WTC11 (cell line): ENCODE data around the gene ADIG. TPM values are rescaled to one million over a fixed set of nuclear protein-coding genes. Genes with fewer than 3 reads are reported as not detected.
A peak's percentile ranks its signal among the peaks of the same experiment; 100 is the strongest.

Experiments used
- ATAC-seq: fragments of 200-7000 bp; cut with Tn5 transposase; 2 replicates; pipeline ENCODE4 v1.10.0; 2021; ENCODE audit warnings: mild to moderate bottlenecking, moderate library complexity
- CTCF ChIA-PET: fragments of 300-600 bp; sonication (Branson Sonifier 250); formaldehyde crosslinking; loops from one replicate; lab custom pipeline; 2021; ENCODE audit warnings: antibody characterized with exemption; lab: Charles Lee
- POLR2A ChIA-PET: fragments of 350-600 bp; sonication (Branson Sonifier 250); formaldehyde crosslinking; loops from one replicate; lab custom pipeline; 2021; ENCODE audit warnings: antibody characterized with exemption; lab: Charles Lee
- DNase-seq: peaks from one replicate; pipeline ENCODE4 v3.0.0; 2021; ENCODE audit warnings: low spot score
- H3K27ac Mint-ChIP-seq: 2 replicates; pipeline ENCODE4 v1.8.0; 2021; ENCODE audit warnings: mixed read lengths
- H3K27me3 Mint-ChIP-seq: 2 replicates; pipeline ENCODE4 v1.8.0; 2021; ENCODE audit warnings: low read depth, mild to moderate bottlenecking, moderate library complexity, mixed read lengths
- H3K36me3 Mint-ChIP-seq: 2 replicates; pipeline ENCODE4 v1.8.0; 2021; ENCODE audit warnings: mixed read lengths
- H3K4me1 Mint-ChIP-seq: 2 replicates; pipeline ENCODE4 v1.8.0; 2022; ENCODE audit warnings: mixed read lengths
- H3K4me3 Mint-ChIP-seq: 2 replicates; pipeline ENCODE4 v1.8.0; 2021; ENCODE audit warnings: mild to moderate bottlenecking, moderate library complexity, mixed read lengths
- H3K9me3 Mint-ChIP-seq: 2 replicates; pipeline ENCODE4 v1.8.0; 2021; ENCODE audit warnings: mixed read lengths
- ELF4 ChIP-seq: sonication (generic); formaldehyde crosslinking; IDR thresholded peaks from 2 replicates; pipeline ENCODE4 v1.8.1; 2022; ENCODE audit warnings: low read depth, mild to moderate bottlenecking, moderate library complexity, missing genetic modification reagents
- ESRRA ChIP-seq: sonication (generic); formaldehyde crosslinking; IDR thresholded peaks from 2 replicates; pipeline ENCODE4 v1.8.1; 2022; ENCODE audit warnings: mild to moderate bottlenecking, missing genetic modification reagents, borderline replicate concordance
- ETV6 ChIP-seq: sonication (generic); formaldehyde crosslinking; IDR thresholded peaks from 2 replicates; pipeline ENCODE4 v1.8.1; 2022; ENCODE audit warnings: mild to moderate bottlenecking, missing genetic modification reagents
- GABPB1 ChIP-seq: sonication (generic); formaldehyde crosslinking; IDR thresholded peaks from 2 replicates; pipeline ENCODE4 v1.8.1; 2023; ENCODE audit warnings: mild to moderate bottlenecking, missing genetic modification reagents
- JUN ChIP-seq: sonication (generic); formaldehyde crosslinking; IDR thresholded peaks from 2 replicates; pipeline ENCODE4 v1.8.0; 2023; ENCODE audit warnings: mild to moderate bottlenecking, missing genetic modification reagents
- PRRX2 ChIP-seq: fragments of 250-450 bp; sonication (Bioruptor Pico); IDR thresholded peaks from 2 replicates; pipeline ENCODE4 v1.8.0; 2021; ENCODE audit warnings: mild to moderate bottlenecking
- RORB ChIP-seq: fragments of 250-450 bp; sonication (Bioruptor Pico); IDR thresholded peaks from 2 replicates; pipeline ENCODE4 v1.9.0; 2021; ENCODE audit warnings: mild to moderate bottlenecking
- TEAD4 ChIP-seq: sonication (generic); formaldehyde crosslinking; IDR thresholded peaks from 2 replicates; pipeline ENCODE4 v1.8.0; 2022; ENCODE audit warnings: mild to moderate bottlenecking, missing genetic modification reagents
- ZNF138 ChIP-seq: sonication (generic); formaldehyde crosslinking; conservative IDR thresholded peaks from 2 replicates; pipeline ENCODE4 v1.8.1; 2022; ENCODE audit warnings: mild to moderate bottlenecking, moderate library complexity, missing genetic modification reagents
- ZNF219 ChIP-seq: sonication (generic); formaldehyde crosslinking; IDR thresholded peaks from 2 replicates; pipeline ENCODE4 v1.8.0; 2023; ENCODE audit warnings: missing genetic modification reagents, mild to moderate bottlenecking, borderline replicate concordance
- ZNF232 ChIP-seq: sonication (generic); formaldehyde crosslinking; IDR thresholded peaks from 2 replicates; pipeline ENCODE4 v1.8.0; 2022; ENCODE audit warnings: mild to moderate bottlenecking, missing genetic modification reagents
- ZNF263 ChIP-seq: sonication (generic); formaldehyde crosslinking; IDR thresholded peaks from 2 replicates; pipeline ENCODE4 v1.8.1; 2022; ENCODE audit warnings: low read depth, mild to moderate bottlenecking, moderate library complexity, missing genetic modification reagents
- ZNF317 ChIP-seq: sonication (generic); formaldehyde crosslinking; IDR thresholded peaks from 2 replicates; pipeline ENCODE4 v1.8.1; 2023; ENCODE audit warnings: low read depth, mild to moderate bottlenecking, moderate library complexity, missing genetic modification reagents, borderline replicate concordance
- ZNF416 ChIP-seq: fragments of 250-450 bp; sonication (Bioruptor Pico); IDR thresholded peaks from 2 replicates; pipeline ENCODE4 v1.9.0; 2021; ENCODE audit warnings: mild to moderate bottlenecking, inconsistent platforms
- ZNF671 ChIP-seq: fragments of 250-450 bp; sonication (Bioruptor Pico); IDR thresholded peaks from 2 replicates; pipeline ENCODE4 v1.8.0; 2021; ENCODE audit warnings: mild to moderate bottlenecking
- total RNA-seq: library from RNA; stranded (reverse); gene quantifications from 3 replicates; pipeline ENCODE4 v1.2.3, GENCODE V29; 2021
- TF ChIP-seq, protein P1 (sequence below): sonication (generic); formaldehyde crosslinking; IDR thresholded peaks from 2 replicates; pipeline ENCODE4 v1.8.0; 2022; ENCODE audit warnings: mild to moderate bottlenecking, missing genetic modification reagents
- TF ChIP-seq, protein P2 (sequence below): fragments of 200-600 bp; IDR thresholded peaks from 2 replicates; pipeline ENCODE4 v1.8.0; 2022; ENCODE audit warnings: antibody characterized with exemption
- TF ChIP-seq, protein P3 (sequence below): fragments of 250-450 bp; sonication (Bioruptor Pico); IDR thresholded peaks from 2 replicates; pipeline ENCODE4 v1.9.0; 2021; ENCODE audit warnings: mild to moderate bottlenecking, borderline replicate concordance
- TF ChIP-seq, protein P4 (sequence below): sonication (generic); formaldehyde crosslinking; IDR thresholded peaks from 2 replicates; pipeline ENCODE4 v1.8.1; 2022; ENCODE audit warnings: mild to moderate bottlenecking, moderate library complexity, missing genetic modification reagents
- TF ChIP-seq, protein P5 (sequence below): fragments of 250-450 bp; sonication (Bioruptor Pico); IDR thresholded peaks from 2 replicates; pipeline ENCODE4 v2.1.2; 2022; ENCODE audit warnings: mild to moderate bottlenecking, moderate library complexity
- TF ChIP-seq, protein P6 (sequence below): sonication (generic); formaldehyde crosslinking; IDR thresholded peaks from 2 replicates; pipeline ENCODE4 v1.8.1; 2023; ENCODE audit warnings: mild to moderate bottlenecking, missing genetic modification reagents
- TF ChIP-seq, protein P7 (sequence below): fragments of 250-450 bp; sonication (Bioruptor Pico); IDR thresholded peaks from 2 replicates; pipeline ENCODE4 v1.9.0; 2021; ENCODE audit warnings: moderate library complexity, mild to moderate bottlenecking, inconsistent platforms, borderline replicate concordance
- TF ChIP-seq, protein P8 (sequence below): sonication (generic); formaldehyde crosslinking; conservative IDR thresholded peaks from 2 replicates; pipeline ENCODE4 v1.8.1; 2022; ENCODE audit warnings: mild to moderate bottlenecking, missing genetic modification reagents
- TF ChIP-seq, protein P9 (sequence below): sonication (generic); formaldehyde crosslinking; IDR thresholded peaks from 2 replicates; pipeline ENCODE4 v1.8.1; 2022; ENCODE audit warnings: low read depth, mild to moderate bottlenecking, moderate library complexity, missing genetic modification reagents, borderline replicate concordance

Gene ADIG
- total RNA-seq, 1 experiment from 2014 or later, result not detected

DNA sequence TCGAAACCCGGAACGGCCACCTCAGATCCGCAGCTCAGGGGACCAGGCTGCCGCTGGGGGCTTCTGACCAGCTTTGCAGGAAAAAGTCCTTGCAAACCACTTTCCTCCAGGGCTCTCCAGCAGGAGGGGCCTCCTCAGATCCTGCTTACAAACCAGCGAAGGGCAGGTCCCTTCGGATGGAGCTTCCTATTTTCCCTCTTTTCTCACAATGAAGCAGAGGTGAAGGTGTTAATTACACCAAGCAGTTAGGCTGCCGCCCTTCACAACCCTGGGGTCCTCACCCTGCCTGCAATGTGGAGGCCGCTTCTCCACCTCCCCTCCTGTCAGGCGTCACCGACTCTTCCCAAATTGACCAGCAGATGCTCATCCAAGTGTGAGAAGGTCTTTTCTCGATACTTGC lies 26.4 kb downstream of the ADIG start (continued):
- TF ChIP-seq, protein P1, sequence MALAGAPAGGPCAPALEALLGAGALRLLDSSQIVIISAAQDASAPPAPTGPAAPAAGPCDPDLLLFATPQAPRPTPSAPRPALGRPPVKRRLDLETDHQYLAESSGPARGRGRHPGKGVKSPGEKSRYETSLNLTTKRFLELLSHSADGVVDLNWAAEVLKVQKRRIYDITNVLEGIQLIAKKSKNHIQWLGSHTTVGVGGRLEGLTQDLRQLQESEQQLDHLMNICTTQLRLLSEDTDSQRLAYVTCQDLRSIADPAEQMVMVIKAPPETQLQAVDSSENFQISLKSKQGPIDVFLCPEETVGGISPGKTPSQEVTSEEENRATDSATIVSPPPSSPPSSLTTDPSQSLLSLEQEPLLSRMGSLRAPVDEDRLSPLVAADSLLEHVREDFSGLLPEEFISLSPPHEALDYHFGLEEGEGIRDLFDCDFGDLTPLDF (CRISPR knock-in tag), result no peak
- TF ChIP-seq, protein P2, sequence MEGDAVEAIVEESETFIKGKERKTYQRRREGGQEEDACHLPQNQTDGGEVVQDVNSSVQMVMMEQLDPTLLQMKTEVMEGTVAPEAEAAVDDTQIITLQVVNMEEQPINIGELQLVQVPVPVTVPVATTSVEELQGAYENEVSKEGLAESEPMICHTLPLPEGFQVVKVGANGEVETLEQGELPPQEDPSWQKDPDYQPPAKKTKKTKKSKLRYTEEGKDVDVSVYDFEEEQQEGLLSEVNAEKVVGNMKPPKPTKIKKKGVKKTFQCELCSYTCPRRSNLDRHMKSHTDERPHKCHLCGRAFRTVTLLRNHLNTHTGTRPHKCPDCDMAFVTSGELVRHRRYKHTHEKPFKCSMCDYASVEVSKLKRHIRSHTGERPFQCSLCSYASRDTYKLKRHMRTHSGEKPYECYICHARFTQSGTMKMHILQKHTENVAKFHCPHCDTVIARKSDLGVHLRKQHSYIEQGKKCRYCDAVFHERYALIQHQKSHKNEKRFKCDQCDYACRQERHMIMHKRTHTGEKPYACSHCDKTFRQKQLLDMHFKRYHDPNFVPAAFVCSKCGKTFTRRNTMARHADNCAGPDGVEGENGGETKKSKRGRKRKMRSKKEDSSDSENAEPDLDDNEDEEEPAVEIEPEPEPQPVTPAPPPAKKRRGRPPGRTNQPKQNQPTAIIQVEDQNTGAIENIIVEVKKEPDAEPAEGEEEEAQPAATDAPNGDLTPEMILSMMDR, result no peak

DNA sequence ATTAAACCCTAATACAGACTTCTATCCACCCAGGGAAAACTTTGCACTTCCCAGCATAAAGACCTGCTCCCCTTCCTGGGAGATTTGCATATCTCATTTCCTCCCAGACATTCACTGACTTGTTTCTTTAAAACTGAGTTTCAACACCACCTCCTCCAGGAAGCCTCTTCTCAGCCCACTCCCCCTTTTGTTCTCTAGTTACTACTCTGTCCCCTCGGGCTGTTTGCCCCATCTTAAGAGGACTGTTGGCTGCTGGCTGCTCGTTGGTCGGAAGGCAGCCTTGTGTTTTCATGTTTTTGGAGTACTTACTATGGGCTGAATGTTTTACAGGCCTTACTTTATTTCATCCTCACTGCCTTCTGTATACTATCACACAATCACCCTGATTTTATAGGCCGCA lies 27.2 kb downstream of the ADIG start:
- peaks cover 7% of the 10 kb centered on the region for H3K27me3 Mint-ChIP-seq

DNA sequence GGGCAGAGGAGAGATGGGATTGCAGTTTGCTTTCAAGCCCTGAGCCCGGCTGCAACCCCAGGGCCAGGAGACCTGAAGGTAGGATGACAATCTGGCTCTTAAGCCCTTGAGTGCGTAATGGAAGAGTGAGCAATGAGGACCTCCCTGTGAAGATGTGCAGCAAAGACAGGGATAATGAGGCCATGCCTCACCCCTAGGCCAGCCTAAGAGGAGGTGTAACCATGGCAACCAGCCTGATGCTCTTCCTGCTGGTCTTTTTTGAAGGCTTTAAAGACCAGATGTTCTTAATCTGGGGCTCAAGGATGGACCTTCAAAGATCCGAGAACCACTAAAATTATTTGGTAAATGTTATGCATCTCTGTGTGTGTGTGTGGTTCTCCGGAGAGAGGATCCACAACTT lies 28.8 kb downstream of the ADIG start:
- POLR2A ChIA-PET, result interaction anchor here (1.0 kb wide), 1 partner anchor 196 kb away, joined by 3 read pairs; the partner anchor contains the start of gene PPP1R16B
- peaks cover 28% of the 10 kb centered on the region for H3K4me1 Mint-ChIP-seq
- H3K9me3 Mint-ChIP-seq, result no peaks in the 10 kb centered on the region
- H3K27ac Mint-ChIP-seq, result no peak overlapping the region
- H3K36me3 Mint-ChIP-seq, result no peaks in the 10 kb centered on the region
- no peak for DNase-seq
- no peak overlapping the region for H3K4me3 Mint-ChIP-seq
- TF ChIP-seq PRRX2 (CRISPR knock-in tag) (no peak), ZNF317 (no peak), ZNF263 (CRISPR knock-in tag) (no peak)
- TF ChIP-seq, protein P3, sequence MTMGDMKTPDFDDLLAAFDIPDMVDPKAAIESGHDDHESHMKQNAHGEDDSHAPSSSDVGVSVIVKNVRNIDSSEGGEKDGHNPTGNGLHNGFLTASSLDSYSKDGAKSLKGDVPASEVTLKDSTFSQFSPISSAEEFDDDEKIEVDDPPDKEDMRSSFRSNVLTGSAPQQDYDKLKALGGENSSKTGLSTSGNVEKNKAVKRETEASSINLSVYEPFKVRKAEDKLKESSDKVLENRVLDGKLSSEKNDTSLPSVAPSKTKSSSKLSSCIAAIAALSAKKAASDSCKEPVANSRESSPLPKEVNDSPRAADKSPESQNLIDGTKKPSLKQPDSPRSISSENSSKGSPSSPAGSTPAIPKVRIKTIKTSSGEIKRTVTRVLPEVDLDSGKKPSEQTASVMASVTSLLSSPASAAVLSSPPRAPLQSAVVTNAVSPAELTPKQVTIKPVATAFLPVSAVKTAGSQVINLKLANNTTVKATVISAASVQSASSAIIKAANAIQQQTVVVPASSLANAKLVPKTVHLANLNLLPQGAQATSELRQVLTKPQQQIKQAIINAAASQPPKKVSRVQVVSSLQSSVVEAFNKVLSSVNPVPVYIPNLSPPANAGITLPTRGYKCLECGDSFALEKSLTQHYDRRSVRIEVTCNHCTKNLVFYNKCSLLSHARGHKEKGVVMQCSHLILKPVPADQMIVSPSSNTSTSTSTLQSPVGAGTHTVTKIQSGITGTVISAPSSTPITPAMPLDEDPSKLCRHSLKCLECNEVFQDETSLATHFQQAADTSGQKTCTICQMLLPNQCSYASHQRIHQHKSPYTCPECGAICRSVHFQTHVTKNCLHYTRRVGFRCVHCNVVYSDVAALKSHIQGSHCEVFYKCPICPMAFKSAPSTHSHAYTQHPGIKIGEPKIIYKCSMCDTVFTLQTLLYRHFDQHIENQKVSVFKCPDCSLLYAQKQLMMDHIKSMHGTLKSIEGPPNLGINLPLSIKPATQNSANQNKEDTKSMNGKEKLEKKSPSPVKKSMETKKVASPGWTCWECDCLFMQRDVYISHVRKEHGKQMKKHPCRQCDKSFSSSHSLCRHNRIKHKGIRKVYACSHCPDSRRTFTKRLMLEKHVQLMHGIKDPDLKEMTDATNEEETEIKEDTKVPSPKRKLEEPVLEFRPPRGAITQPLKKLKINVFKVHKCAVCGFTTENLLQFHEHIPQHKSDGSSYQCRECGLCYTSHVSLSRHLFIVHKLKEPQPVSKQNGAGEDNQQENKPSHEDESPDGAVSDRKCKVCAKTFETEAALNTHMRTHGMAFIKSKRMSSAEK (CRISPR knock-in tag), result no peak
- TF ChIP-seq, protein P4, sequence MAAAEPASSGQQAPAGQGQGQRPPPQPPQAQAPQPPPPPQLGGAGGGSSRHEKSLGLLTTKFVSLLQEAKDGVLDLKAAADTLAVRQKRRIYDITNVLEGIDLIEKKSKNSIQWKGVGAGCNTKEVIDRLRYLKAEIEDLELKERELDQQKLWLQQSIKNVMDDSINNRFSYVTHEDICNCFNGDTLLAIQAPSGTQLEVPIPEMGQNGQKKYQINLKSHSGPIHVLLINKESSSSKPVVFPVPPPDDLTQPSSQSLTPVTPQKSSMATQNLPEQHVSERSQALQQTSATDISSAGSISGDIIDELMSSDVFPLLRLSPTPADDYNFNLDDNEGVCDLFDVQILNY (CRISPR knock-in tag), result no peak
- TF ChIP-seq, protein P5, sequence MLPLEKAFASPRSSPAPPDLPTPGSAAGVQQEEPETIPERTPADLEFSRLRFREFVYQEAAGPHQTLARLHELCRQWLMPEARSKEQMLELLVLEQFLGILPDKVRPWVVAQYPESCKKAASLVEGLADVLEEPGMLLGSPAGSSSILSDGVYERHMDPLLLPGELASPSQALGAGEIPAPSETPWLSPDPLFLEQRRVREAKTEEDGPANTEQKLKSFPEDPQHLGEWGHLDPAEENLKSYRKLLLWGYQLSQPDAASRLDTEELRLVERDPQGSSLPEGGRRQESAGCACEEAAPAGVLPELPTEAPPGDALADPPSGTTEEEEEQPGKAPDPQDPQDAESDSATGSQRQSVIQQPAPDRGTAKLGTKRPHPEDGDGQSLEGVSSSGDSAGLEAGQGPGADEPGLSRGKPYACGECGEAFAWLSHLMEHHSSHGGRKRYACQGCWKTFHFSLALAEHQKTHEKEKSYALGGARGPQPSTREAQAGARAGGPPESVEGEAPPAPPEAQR (CRISPR knock-in tag), result no peak
- TF ChIP-seq, protein P6, sequence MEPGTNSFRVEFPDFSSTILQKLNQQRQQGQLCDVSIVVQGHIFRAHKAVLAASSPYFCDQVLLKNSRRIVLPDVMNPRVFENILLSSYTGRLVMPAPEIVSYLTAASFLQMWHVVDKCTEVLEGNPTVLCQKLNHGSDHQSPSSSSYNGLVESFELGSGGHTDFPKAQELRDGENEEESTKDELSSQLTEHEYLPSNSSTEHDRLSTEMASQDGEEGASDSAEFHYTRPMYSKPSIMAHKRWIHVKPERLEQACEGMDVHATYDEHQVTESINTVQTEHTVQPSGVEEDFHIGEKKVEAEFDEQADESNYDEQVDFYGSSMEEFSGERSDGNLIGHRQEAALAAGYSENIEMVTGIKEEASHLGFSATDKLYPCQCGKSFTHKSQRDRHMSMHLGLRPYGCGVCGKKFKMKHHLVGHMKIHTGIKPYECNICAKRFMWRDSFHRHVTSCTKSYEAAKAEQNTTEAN (CRISPR knock-in tag), result no peak
- TF ChIP-seq, all 79 proteins: peak for 0
- CTCF ChIA-PET, result no interaction called here
- ATAC-seq, result no peak
- H3K27me3 Mint-ChIP-seq, result peaks cover 3% of the 10 kb centered on the region; the same call in 1 of the 2 replicates

More for the DNA sequence above, 27.2 kb downstream of the ADIG start:
- ChIA-PET CTCF (no interaction called here), POLR2A (no interaction called here)
- no peaks in the 10 kb centered on the region for H3K9me3 Mint-ChIP-seq
- 0 out of 2 replicates have a peak overlapping the region, but pooled peaks have one; percentile 1 for H3K27ac Mint-ChIP-seq
- no peaks in the 10 kb centered on the region for H3K36me3 Mint-ChIP-seq
- TF ChIP-seq ETV6, result no peak
- TF ChIP-seq ZNF232 (CRISPR knock-in tag), result no peak
- TF ChIP-seq ZNF138, result no peak
- TF ChIP-seq GABPB1 (CRISPR knock-in tag), result no peak
- TF ChIP-seq JUN, result no peak
- TF ChIP-seq ZNF416 (CRISPR knock-in tag), result no peak
- no peak for TF ChIP-seq TEAD4 (CRISPR knock-in tag)
- TF ChIP-seq ESRRA, result no peak
- TF ChIP-seq, protein P7, sequence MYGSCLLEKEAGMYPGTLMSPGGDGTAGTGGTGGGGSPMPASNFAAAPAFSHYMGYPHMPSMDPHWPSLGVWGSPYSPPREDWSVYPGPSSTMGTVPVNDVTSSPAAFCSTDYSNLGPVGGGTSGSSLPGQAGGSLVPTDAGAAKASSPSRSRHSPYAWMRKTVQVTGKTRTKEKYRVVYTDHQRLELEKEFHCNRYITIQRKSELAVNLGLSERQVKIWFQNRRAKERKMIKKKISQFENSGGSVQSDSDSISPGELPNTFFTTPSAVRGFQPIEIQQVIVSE, result no peak
- TF ChIP-seq RORB (CRISPR knock-in tag), result no peak
- TF ChIP-seq, protein P8, sequence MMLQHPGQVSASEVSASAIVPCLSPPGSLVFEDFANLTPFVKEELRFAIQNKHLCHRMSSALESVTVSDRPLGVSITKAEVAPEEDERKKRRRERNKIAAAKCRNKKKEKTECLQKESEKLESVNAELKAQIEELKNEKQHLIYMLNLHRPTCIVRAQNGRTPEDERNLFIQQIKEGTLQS, result no peak
- TF ChIP-seq, protein P9, sequence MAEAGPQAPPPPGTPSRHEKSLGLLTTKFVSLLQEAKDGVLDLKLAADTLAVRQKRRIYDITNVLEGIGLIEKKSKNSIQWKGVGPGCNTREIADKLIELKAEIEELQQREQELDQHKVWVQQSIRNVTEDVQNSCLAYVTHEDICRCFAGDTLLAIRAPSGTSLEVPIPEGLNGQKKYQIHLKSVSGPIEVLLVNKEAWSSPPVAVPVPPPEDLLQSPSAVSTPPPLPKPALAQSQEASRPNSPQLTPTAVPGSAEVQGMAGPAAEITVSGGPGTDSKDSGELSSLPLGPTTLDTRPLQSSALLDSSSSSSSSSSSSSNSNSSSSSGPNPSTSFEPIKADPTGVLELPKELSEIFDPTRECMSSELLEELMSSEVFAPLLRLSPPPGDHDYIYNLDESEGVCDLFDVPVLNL (CRISPR knock-in tag), result no peak
- TF ChIP-seq ELF4 (CRISPR knock-in tag), result no peak
- no peak for TF ChIP-seq ZNF219 (CRISPR knock-in tag)
- TF ChIP-seq ZNF671 (CRISPR knock-in tag), result no peak
- no peak overlapping the region for H3K4me3 Mint-ChIP-seq
- peak; percentile 71 for ATAC-seq
- no peak for DNase-seq
- peaks cover 32% of the 10 kb centered on the region for H3K4me1 Mint-ChIP-seq
